ENCODE results near the gene KDM5B.

DNA sequence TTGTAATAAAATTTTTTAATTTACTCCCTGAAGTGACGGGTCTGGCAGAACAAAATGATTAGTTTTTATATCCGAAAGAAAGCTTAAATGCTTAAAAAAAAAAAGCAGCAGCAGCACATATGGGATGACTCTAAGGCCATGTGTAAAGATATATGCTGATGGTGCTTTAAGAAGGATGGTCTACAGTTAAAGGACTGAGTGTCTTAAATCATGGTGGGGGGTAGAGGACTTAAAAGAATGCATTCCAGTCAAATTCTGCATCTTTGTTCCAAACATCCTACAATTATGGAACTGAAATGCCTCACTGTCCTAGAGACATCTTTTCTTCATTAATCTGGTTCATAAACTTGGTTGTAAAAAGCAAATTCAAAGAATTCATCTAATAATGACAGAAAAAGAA lies 7.0 kb downstream of the KDM5B start:
- TF ChIP-seq SIN3A (IDR thresholded peaks at IDR 0.05; ENCODE audit: borderline replicate concordance, insufficient read depth, low read depth, low read length), result no peak
- TF ChIP-seq, protein P1, sequence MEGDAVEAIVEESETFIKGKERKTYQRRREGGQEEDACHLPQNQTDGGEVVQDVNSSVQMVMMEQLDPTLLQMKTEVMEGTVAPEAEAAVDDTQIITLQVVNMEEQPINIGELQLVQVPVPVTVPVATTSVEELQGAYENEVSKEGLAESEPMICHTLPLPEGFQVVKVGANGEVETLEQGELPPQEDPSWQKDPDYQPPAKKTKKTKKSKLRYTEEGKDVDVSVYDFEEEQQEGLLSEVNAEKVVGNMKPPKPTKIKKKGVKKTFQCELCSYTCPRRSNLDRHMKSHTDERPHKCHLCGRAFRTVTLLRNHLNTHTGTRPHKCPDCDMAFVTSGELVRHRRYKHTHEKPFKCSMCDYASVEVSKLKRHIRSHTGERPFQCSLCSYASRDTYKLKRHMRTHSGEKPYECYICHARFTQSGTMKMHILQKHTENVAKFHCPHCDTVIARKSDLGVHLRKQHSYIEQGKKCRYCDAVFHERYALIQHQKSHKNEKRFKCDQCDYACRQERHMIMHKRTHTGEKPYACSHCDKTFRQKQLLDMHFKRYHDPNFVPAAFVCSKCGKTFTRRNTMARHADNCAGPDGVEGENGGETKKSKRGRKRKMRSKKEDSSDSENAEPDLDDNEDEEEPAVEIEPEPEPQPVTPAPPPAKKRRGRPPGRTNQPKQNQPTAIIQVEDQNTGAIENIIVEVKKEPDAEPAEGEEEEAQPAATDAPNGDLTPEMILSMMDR (IDR thresholded peaks at IDR 0.05), result no peak

Measured in Panc1 (cell line).